Esophagus squamous epithelium (tissue), 4 donors: ENCODE results near the gene TLK1.

Experiments used
- CTCF ChIP-seq, 6 experiments: fragments of 450-650 bp in 4 of 6; fragments of 200-600 bp in 2 of 6; sonication (generic) in 2 of 6; IDR thresholded peaks; one replicate each; pipeline ENCODE4 v1.5.1; 2016 to 2019; ENCODE audit warnings: antibody characterized with exemption in 6 of 6, mild to moderate bottlenecking in 4 of 6, moderate library complexity in 4 of 6
- POLR2A ChIP-seq, 4 donors: fragments of 450-650 bp; IDR thresholded peaks; one replicate each; pipeline ENCODE4 v1.6.1; 2017; ENCODE audit warnings: antibody characterized with exemption in 4 of 4, mild to moderate bottlenecking in 4 of 4, moderate library complexity in 3 of 4

GRCh38 chr2:170984079-170984478, 176.6 kb downstream of the TLK1 start:
- TF ChIP-seq POLR2A (IDR thresholded peaks at IDR 0.05) (no peak), CTCF (IDR thresholded peaks at IDR 0.05) (no peak)
